Activated T-helper 9 cell treated with anti-CD3 and anti-CD28 coated beads, Interleukin-2, amount 50 U/mL, for 16 hours (primary cell): Measurements from ENCODE around the gene SPEG.

Experiments used
- DNase-seq: peaks from one replicate; pipeline ENCODE4 v3.0.0-alpha.2; 2020; ENCODE audit warnings: low read depth

SPEG gene

GRCh38 chr2:219461669-219462068 lies 27.0 kb downstream of the SPEG start:
- DNase-seq = no peak

GRCh38 chr2:219462349-219462748 lies 27.7 kb downstream of the SPEG start:
- no peak for DNase-seq

- no peak for DNase-seq
Measured at GRCh38 chr2:219464286-219465032, 29.8 kb downstream of the SPEG start.

- no peak for DNase-seq
Measured at GRCh38 chr2:219465659-219466561, 31.3 kb downstream of the SPEG start.

GRCh38 chr2:219466816-219467735 lies 32.4 kb downstream of the SPEG start:
- DNase-seq = no peak

- no peak for DNase-seq
Measured at GRCh38 chr2:219467736-219468075, 33.1 kb downstream of the SPEG start.

GRCh38 chr2:219468410-219469185 lies 34.0 kb downstream of the SPEG start:
- no peak for DNase-seq

- no peak for DNase-seq
Measured at GRCh38 chr2:219469186-219469724, 34.6 kb downstream of the SPEG start.

GRCh38 chr2:219470429-219470828 lies 35.8 kb downstream of the SPEG start:
- DNase-seq = no peak

- no peak for DNase-seq
Measured at GRCh38 chr2:219471476-219472371, 37.1 kb downstream of the SPEG start.

GRCh38 chr2:219472629-219473187 lies 38.1 kb downstream of the SPEG start:
- DNase-seq = no peak

GRCh38 chr2:219473511-219473910 lies 38.9 kb downstream of the SPEG start:
- no peak for DNase-seq

- DNase-seq = no peak
Measured at GRCh38 chr2:219474285-219475060, 39.8 kb downstream of the SPEG start.

GRCh38 chr2:219475278-219475677 lies 40.6 kb downstream of the SPEG start:
- no peak for DNase-seq

GRCh38 chr2:219475697-219476651 lies 41.3 kb downstream of the SPEG start:
- peak; percentile 35 for DNase-seq

- DNase-seq = no peak
Measured at GRCh38 chr2:219476652-219477151, 42.1 kb downstream of the SPEG start.

GRCh38 chr2:219477179-219477578 lies 42.5 kb downstream of the SPEG start:
- DNase-seq = no peak

GRCh38 chr2:219477815-219478214 lies 43.2 kb downstream of the SPEG start:
- no peak for DNase-seq
